GM12878 (cell line): ENCODE results near the gene DNAJA1. TPM values are rescaled to one million over a fixed set of nuclear protein-coding genes. Genes with fewer than 3 reads are reported as not detected.

Experiments used
- ASH2L ChIP-seq: fragments of 300-600, 200-600 bp; sonication (generic); IDR thresholded peaks from 2 replicates; pipeline ENCODE4 v1.6.1; 2017; ENCODE audit warnings: low read depth, mild to moderate bottlenecking, borderline replicate concordance
- CHD1 ChIP-seq: IDR thresholded peaks from 2 replicates; pipeline ENCODE4 v1.6.1; 2012; ENCODE audit warnings: low read depth, low read length, improper control_type of control experiment
- CHD2 ChIP-seq: IDR thresholded peaks from 2 replicates; pipeline ENCODE4 v1.6.1; 2011; ENCODE audit warnings: low read depth, low read length, improper control_type of control experiment, borderline replicate concordance
- EP300 ChIP-seq, 2 experiments: fragments of 150-350 bp in 1 of 2; IDR thresholded peaks; 2 replicates each; pipeline ENCODE4 v1.6.1; 2011 to 2012; ENCODE audit warnings: low read depth in 2 of 2, low read length in 2 of 2, borderline replicate concordance in 1 of 2, improper control_type of control experiment in 1 of 2, inconsistent platforms in 1 of 2; ENCODE audit not compliant: control insufficient read depth in 1 of 2
- FOS ChIP-seq: IDR thresholded peaks from 3 replicates; pipeline ENCODE4 v1.6.1; 2011; ENCODE audit warnings: borderline replicate concordance; ENCODE audit not compliant: insufficient read length; ENCODE audit errors: extremely low read depth
- IKZF2 ChIP-seq, 2 experiments: fragments of 450-650 bp; IDR thresholded peaks; 2 replicates each; pipeline ENCODE4 v1.6.1; 2017; ENCODE audit warnings: mild to moderate bottlenecking in 2 of 2, moderate library complexity in 2 of 2
- IRF4 ChIP-seq: IDR thresholded peaks from 2 replicates; pipeline ENCODE4 v1.6.1; 2011; ENCODE audit warnings: low read depth, low read length
- MYB ChIP-seq: fragments of 150-350 bp; IDR thresholded peaks from 2 replicates; pipeline ENCODE4 v1.6.1; 2014; ENCODE audit warnings: mild to moderate bottlenecking, low read depth, low read length, borderline replicate concordance
- NKRF ChIP-seq: fragments of 450-650 bp; conservative IDR thresholded peaks from 2 replicates; pipeline ENCODE4 v1.6.1; 2017; ENCODE audit warnings: mild to moderate bottlenecking, moderate library complexity
- NRF1 ChIP-seq: conservative IDR thresholded peaks from 2 replicates; pipeline ENCODE4 v1.6.1; 2011; ENCODE audit warnings: mild to moderate bottlenecking, low read depth, low read length, improper control_type of control experiment
- PKNOX1 ChIP-seq: fragments of 450-650 bp; IDR thresholded peaks from 2 replicates; pipeline ENCODE4 v1.6.1; 2016; ENCODE audit warnings: mild to moderate bottlenecking
- RAD51 ChIP-seq: fragments of 450-650 bp; IDR thresholded peaks from 2 replicates; pipeline ENCODE4 v1.6.1; 2016; ENCODE audit warnings: moderate library complexity, mild to moderate bottlenecking, inconsistent platforms
- SMC3 ChIP-seq: IDR thresholded peaks from 2 replicates; pipeline ENCODE4 v1.6.1; 2011; ENCODE audit warnings: low read length, improper control_type of control experiment, borderline replicate concordance
- SREBF1 ChIP-seq: IDR thresholded peaks from 2 replicates; pipeline ENCODE4 v1.6.1; 2012; ENCODE audit warnings: mild to moderate bottlenecking, low read length
- SUZ12 ChIP-seq: fragments of 200-600 bp; sonication (generic); IDR thresholded peaks from one replicate; pipeline ENCODE4 v1.6.1; 2018; ENCODE audit warnings: antibody characterized with exemption, mild to moderate bottlenecking; ENCODE audit not compliant: unreplicated experiment
- ZBED1 ChIP-seq: IDR thresholded peaks from 2 replicates; pipeline ENCODE4 v1.6.1; 2016; ENCODE audit warnings: borderline replicate concordance
- ZNF217 ChIP-seq: fragments of 450-650 bp; IDR thresholded peaks from 2 replicates; pipeline ENCODE4 v1.6.1; 2017; ENCODE audit warnings: antibody characterized with exemption, mild to moderate bottlenecking
- ZSCAN29 ChIP-seq: fragments of 450-650 bp; IDR thresholded peaks from 2 replicates; pipeline ENCODE4 v1.6.1; 2017; ENCODE audit warnings: mild to moderate bottlenecking, moderate library complexity
- polyA plus RNA-seq, 11 experiments: library from polyadenylated mRNA; depleted of rRNA in 4 of 11; unstranded in 6 of 11; stranded (reverse) in 5 of 11; fragments of >200 nt; fragmentation: Nextera tagmentation in 4 of 11; fragmentation: Illumina TruSeq in 1 of 11; extraction: Ambion mirVana in 4 of 11; extraction: Trizol in 1 of 11; gene quantifications; 1 replicate in 1 of 11; 2 replicates in 10 of 11; pipeline versions ENCODE4 v1.2.1 to v1.2.3, GENCODE V29; 2011 to 2016; ENCODE audit warnings: inconsistent platforms in 2 of 11, missing spikeins in 2 of 11, low read depth in 1 of 11
- total RNA-seq, 4 experiments: library from RNA; depleted of rRNA in 3 of 4; stranded (reverse); fragments of >200 nt in 3 of 4; fragmentation: Illumina TruSeq in 1 of 4; extraction: Trizol in 1 of 4; gene quantifications; 2 replicates each; pipeline versions ENCODE4 v1.2.1 to v1.2.3, GENCODE V29; 2013 to 2021
- TF ChIP-seq, protein P1 (sequence below): IDR thresholded peaks from 2 replicates; pipeline ENCODE4 v1.6.1; 2011; ENCODE audit warnings: borderline replicate concordance, low read depth, mild to moderate bottlenecking, moderate library complexity, mixed read lengths, low read length; ENCODE audit not compliant: insufficient read depth; ENCODE audit errors: extremely low read length
- TF ChIP-seq, protein P2 (sequence below): IDR thresholded peaks from 2 replicates; pipeline ENCODE4 v1.6.1; 2012; ENCODE audit warnings: low read length, inconsistent platforms
- TF ChIP-seq, protein P3 (sequence below): IDR thresholded peaks from 2 replicates; pipeline ENCODE4 v1.6.1; 2011; ENCODE audit warnings: low read depth, mild to moderate bottlenecking, low read length, moderate library complexity, borderline replicate concordance; ENCODE audit errors: extremely low read depth
- TF ChIP-seq, protein P4 (sequence below): fragments of 450-650 bp; IDR thresholded peaks from 2 replicates; pipeline ENCODE4 v1.6.1; 2016; ENCODE audit warnings: mild to moderate bottlenecking

DNAJA1 gene
- total and polyA plus RNA-seq, 10 of the 15 experiments (the other 5 are each of a cell fraction or from before 2014, with no cell fraction given): 69.7 to 206 (median 146) TPM

- TF ChIP-seq, protein P1, sequence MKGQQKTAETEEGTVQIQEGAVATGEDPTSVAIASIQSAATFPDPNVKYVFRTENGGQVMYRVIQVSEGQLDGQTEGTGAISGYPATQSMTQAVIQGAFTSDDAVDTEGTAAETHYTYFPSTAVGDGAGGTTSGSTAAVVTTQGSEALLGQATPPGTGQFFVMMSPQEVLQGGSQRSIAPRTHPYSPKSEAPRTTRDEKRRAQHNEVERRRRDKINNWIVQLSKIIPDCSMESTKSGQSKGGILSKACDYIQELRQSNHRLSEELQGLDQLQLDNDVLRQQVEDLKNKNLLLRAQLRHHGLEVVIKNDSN: no peak
- TF ChIP-seq SREBF1: no peak
- peak; percentile 82 to 91 for TF ChIP-seq IKZF2 (IDR thresholded peaks at IDR 0.05)
- TF ChIP-seq CHD2: no peak
- no peak for TF ChIP-seq NKRF
- TF ChIP-seq RAD51: no peak
- no peak for TF ChIP-seq SUZ12
- TF ChIP-seq ZBED1: no peak
- TF ChIP-seq, protein P2, sequence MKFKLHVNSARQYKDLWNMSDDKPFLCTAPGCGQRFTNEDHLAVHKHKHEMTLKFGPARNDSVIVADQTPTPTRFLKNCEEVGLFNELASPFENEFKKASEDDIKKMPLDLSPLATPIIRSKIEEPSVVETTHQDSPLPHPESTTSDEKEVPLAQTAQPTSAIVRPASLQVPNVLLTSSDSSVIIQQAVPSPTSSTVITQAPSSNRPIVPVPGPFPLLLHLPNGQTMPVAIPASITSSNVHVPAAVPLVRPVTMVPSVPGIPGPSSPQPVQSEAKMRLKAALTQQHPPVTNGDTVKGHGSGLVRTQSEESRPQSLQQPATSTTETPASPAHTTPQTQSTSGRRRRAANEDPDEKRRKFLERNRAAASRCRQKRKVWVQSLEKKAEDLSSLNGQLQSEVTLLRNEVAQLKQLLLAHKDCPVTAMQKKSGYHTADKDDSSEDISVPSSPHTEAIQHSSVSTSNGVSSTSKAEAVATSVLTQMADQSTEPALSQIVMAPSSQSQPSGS: peak; percentile 39; the same call in 1 of the 2 replicates
- TF ChIP-seq MYB: no peak
- TF ChIP-seq ZNF217: no peak; the same call in 1 of the 2 replicates
- TF ChIP-seq, protein P3, sequence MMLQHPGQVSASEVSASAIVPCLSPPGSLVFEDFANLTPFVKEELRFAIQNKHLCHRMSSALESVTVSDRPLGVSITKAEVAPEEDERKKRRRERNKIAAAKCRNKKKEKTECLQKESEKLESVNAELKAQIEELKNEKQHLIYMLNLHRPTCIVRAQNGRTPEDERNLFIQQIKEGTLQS: no peak
- no peak for TF ChIP-seq FOS
- no peak for TF ChIP-seq SMC3
- TF ChIP-seq ASH2L: no peak
- TF ChIP-seq IRF4: no peak
- TF ChIP-seq NRF1: no peak
- peak; percentile 19 to 40; a peak in 1 of 4 replicates for TF ChIP-seq EP300 (IDR thresholded peaks at IDR 0.05; ENCODE audit: borderline replicate concordance in 1 of 2, control insufficient read depth in 1 of 2, low read depth in 2 of 2, low read length in 2 of 2)
- TF ChIP-seq CHD1: no peak
- TF ChIP-seq ZSCAN29: no peak
- peak; percentile 93 for TF ChIP-seq PKNOX1
- TF ChIP-seq, protein P4, sequence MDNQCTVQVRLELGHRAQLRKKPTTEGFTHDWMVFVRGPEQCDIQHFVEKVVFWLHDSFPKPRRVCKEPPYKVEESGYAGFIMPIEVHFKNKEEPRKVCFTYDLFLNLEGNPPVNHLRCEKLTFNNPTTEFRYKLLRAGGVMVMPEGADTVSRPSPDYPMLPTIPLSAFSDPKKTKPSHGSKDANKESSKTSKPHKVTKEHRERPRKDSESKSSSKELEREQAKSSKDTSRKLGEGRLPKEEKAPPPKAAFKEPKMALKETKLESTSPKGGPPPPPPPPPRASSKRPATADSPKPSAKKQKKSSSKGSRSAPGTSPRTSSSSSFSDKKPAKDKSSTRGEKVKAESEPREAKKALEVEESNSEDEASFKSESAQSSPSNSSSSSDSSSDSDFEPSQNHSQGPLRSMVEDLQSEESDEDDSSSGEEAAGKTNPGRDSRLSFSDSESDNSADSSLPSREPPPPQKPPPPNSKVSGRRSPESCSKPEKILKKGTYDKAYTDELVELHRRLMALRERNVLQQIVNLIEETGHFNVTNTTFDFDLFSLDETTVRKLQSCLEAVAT: no peak
These were observed 40.3 kb downstream of the DNAJA1 start (continued) for GRCh38 chr9:33065157-33066076.
